DMS114 treated with DMSO at 0.1 percent for 48 hours (cell line): Measurements from ENCODE around the gene ZNF385B.

ENCODE experiments used
- DNase-seq: peaks from one replicate; lab custom pipeline; 2025; ENCODE audit not compliant: unreplicated experiment; lab: John Stamatoyannopoulos, UW

ZNF385B gene

DNA sequence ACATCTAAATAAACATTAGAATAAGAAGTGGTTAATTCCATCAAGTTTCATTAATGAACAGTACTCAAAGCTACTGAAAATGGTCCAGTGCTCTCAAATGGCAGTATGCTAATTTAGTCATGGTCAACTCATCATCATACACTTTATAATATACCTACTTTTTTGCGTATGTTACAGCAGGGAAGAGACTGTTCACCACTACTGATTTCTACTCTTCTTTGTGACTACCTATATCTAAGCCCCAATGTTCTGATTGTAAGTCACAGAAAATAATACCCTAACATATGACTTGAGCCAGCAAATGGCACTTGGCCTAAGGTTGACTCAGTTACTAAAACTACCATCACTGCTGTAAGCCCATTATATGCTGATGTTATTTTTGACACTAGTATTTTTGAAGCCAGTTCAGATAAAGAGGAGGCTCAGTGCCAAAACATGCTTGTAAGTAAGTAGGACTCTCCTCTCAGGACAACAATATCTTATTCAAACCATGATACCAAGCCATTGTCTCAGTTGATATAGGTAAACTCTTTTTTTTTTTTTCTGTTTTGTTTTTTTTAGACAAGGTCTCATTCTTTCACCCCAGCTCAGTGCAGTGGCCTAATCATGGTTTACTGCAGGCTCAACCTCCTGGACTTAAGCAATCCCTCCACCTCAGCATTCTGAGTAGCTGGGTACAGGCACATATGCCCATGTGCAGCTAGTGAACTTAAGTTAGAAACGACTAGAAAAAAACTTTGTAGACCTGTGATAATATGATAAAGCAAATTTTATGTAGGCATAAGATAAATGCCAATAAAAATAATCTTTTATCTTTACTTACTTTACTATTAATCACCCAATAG is 266.9 kb downstream of the ZNF385B start:
- no peak for DNase-seq

DNA sequence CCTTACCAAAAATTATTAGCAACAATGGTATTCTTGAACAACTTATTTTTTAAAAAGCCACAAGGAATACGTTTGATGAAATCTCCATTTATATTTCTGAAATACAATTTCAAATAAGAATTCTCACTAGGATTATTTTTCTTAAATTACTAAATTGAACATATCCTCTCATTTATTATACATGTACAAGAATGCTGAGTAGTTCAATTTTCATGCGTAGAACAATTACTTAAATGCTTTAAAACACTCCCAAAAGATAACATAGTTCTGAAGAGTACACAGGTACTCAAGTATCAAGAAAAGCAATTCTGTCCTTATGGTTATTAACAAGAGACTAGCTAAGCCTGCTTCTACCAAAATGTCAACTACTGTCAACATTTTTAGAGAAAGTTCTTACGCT is 268.1 kb downstream of the ZNF385B start:
- DNase-seq: no peak

DNA sequence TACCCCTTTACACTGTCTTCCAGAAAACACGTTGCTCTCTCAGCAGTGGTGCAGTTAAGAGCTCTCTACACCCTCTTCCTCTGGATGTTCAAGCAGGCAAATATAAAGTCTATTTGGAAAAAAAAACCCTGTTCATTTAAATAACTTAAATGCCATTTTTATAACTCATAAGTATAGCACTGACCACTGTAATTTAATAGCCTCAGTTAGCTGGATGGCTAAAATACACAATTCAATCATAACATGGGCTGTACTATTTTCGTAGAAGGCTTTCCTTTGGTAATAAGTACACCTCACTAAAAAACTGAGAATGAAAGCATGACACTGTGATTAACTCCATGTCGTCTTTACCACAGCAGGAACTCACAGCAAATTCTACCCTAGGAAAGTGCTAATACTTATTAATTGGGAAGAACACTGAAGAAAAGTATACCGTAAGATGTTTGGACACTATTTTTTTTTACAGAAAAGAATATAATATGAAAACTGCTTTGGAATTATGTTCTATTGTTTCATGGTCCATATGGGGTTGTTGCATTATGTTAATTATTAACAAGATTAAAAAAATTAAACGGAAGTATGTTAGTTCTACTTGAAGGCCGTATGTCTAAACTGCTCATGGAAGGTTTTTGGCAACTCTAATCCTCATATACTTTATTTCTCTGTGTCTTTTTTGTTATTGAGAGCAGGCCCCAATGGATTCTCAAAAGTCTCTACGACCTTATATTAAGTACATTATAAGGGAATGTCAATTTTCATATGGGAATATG is 269.1 kb downstream of the ZNF385B start:
- DNase-seq: no peak

DNA sequence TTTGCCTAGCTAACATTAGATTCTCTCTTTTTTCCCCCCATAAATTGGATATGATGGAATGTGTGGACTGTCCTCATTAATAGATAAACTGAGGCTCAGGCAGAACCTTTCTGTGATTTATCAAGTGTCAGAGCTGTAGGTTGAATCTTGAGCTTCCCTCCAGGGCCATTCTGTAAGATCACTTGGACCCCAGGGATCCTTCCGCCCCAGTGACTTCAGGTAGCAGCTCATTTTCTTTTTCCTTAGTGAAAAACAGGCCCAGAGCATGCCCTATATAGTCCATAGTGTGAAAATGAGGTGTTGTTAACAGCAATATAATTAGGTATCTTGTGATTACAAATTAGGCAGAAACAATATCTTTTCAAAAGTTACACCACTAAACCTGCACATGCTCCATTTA is 269.7 kb downstream of the ZNF385B start:
- DNase-seq: no peak

DNA sequence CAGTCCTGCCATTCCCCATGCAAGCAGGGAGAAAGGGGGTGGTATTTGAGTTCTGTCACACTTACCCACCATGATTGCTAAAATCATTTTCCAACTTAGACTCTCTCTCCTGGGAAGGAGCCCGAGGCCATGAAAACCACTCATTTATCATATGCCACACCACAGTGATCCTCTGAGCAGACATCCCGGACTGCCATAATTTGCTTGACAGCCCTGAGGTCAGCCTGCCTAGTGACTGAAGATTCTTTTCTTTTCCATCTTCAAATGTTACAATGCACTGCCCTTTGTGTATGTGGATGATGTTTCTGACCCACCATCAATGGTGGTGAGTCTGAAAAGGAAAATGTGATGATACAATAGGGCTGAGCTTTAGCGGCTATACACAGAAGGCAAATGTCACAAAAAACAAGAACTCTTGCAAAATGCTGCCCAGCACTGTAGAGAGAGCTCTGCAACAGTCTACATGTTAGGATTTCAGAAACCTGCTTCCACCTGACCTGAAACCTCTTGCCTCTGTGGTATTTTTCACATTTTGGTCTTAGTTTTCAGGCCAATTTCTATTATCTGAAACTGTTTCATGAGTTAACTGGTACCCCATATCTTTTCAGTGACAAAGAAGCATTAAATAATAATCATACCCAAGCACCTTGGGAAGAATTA is 272.8 kb downstream of the ZNF385B start:
- DNase-seq: no peak

DNA sequence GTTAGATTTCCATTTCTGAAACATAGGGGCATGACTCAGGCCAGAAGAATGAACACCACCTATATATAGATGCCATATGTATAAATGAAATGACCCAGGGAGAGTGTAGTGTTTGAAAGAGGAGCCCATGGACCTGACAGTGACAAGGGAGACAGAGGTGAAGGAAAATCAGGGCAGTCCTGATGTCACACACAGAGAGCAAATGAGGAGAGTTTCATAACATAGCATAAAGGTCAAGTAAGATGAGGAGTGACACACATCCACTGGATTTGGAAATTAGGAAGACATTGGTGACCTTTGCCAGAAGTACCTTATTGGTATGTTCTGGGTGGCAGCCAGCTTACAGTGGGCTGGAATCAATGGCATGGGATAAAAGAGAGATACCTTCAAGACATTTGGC is 276.7 kb downstream of the ZNF385B start:
- no peak for DNase-seq

DNA sequence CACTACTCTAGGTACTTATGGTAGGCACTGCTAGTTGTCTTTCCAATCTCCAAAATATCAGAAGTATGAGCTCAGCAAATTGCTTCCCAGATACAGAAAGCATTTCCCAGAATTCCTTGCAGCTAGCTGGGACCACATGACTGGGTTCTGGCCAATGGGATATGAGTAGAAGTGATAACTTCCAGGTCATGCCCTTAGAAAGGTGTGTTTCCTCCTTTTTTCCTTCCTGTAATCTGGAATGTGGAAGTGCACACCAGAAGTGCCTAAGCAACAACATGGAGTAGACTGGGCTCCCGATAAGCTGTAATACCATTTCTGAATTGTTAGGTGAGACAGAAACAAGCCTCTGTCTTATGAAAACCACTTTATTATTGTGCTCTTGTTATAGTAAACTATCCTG is 279.8 kb downstream of the ZNF385B start:
- no peak for DNase-seq

DNA sequence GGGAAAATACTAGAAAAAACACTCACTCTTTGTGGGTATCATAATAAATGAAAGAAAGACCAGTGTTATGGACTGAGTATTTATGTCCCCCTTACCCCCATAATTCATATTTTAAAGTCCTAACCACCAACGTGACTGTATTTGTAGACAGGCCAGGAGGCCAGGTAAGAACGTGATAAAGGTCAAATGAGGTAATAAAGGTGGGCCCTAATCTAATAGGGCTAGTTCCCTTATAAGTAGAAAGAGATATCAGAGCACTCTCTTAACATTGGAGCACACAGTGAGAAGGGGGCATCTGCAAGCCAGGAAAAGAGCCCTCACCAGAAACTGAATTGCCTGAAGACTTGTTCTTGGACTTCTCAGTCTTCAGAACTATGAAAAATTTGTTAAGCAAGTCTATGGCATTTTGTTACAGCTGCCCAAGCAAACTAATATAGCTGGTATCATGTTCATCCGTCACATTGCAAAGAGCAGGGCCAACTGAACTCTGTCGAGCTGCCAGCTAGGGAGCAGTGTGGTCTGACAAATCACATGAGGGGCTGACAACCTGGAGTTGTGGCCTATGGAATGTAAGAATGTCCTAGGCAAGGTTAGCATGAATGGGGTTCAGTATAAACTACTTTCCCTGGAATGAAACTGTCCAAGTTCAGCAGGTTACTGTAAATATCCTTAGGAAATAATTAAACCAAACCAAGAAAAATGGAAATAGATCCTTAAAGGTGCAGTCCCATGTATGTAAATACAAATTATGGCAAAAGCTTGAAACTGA is 280.9 kb downstream of the ZNF385B start:
- DNase-seq: no peak

DNA sequence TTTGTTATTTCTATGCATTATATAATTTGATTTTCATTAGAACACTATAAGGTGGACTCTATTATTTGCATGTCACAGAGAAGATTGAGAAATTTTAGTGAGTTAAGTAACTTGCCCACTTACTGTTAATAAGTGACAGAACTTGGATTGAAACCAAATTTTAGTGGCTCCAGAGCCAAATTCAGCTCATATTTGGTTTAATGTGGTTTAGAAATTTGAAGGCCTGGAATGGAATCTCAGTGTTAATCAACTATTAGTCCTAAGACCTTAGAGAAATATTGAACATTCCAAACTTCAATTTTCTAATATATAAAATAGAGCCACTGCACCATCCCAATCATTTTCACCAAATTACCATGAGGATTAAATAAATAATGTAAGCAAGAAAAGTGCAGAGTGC is 281.6 kb downstream of the ZNF385B start:
- no peak for DNase-seq

DNA sequence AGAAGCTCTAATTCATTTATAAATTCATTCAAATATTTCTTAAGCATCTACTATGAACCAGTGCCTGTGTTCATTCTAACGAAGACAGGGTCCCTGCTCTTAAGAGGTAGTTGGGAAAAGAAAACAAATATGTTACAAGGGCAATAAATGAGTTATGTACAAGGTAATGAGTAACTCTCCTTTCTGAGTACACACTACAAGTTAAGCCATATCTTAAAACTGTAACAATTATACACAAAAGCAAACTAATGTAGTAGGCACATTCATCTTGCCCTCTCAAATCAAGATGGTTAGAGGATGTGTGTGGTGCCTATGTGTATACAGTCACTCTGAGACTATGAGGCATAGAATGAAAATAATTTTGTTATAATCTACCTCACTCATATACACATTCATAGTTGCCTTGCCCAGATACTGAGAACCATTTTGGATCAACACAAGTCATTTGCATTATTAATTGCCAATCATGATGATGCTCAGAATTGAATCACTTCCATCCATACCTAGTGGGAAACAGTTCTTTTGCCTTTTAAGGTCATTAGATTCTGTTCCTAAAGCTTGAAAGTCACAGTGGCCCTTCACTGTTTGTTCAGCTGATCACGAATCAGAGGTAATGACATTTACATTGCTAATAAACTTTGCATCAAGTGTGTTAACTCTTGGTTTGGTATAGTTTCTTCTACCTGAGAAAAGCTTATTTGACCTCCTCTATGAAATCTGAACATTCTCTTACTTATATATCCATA is 283.1 kb downstream of the ZNF385B start:
- no peak for DNase-seq

DNA sequence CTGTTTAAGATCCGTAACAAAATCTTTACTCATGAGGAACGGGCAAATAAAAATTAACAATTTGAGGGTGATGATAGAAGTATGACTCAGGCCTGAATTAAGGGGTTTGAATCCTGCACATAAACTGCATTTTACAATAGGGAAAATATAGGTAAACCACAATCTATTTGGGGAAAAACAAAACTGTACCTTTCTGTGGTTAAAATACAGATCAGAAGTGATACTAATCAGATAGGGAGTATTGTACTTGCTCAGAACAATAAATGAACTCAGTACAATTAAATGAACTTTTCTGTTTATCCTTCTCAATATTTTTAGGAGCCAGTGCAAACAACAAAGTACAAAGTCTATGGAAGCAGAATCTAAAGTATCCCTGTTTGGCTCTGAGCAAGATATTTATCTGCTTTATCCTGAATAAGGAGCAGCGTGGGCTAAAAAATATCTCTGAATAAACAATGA is 287.3 kb downstream of the ZNF385B start:
- DNase-seq: no peak

DNA sequence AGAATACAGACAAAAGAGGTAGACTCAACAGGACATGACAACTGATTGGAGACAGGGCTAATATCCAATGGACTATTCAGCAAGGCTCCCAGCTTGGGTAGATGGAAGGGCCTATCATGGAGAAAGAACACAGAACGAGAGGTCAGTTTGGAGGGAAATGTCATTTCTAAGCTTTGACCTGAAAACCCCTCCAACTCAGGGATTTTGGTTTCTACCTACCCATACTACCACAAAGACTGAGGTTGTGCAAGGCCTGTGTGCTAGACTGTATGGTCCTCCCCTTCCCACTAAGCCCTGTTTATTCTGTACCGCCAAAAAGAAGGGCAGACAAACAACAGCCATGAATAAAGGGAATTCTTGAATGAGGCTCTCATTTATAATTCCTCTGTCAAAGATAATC is 288.9 kb downstream of the ZNF385B start:
- no peak for DNase-seq

DNA sequence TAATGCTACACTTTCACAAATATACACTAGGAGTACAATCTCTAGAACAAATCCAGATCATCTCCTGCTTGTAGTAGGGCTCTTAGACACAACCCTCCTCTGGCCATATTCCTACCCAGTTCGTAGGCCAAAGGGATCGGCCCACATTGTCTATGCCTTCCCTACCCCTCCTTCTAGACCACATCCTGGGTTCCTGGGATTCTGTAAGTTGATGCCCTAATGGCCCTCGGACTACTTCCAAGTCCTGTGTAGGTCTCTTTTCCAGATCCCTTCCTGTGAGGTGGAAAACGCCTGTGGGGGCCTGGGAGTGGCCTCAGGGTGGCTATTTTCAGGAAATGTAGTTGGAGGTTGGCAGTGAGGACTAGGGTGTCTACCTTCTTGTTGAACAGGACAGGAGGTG is 289.7 kb downstream of the ZNF385B start:
- DNase-seq: no peak

DNA sequence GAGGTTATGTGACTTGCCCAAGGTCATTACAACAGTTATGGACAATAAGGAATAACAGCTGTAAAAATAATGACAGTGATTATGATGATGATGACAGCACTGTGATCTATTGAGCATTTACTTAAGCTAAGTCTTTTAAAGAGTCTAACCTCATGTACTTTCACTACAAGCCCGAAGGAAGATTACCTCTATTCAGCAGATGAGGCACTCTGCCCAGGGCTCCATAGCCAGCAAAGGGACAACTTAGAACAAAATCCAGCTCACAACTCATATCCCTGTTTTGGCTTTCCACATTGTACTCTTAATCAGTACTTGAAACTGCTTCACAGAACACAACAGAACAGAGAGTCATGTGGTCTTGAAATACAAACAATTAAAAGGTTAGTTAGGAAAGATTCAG is 290.2 kb downstream of the ZNF385B start:
- DNase-seq: no peak

DNA sequence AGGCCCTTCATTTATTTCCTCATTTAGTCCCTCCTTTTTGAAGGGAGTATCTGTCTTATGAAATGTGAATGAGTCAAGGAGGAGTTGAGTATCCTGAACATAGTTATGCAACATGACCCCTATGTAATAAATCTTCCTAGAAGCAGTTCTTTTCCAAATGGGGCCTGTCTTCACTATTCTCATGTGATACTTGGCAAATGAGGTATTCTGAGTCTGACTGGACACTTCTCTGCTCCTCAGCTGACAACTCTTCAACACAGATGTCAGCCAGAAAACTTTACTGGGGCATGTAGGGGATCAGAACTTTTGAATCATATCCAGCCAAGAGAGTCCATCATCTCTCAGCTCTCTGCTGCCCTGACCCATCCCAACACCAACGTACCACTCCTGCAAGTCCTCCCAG is 291.6 kb downstream of the ZNF385B start:
- DNase-seq: no peak

DNA sequence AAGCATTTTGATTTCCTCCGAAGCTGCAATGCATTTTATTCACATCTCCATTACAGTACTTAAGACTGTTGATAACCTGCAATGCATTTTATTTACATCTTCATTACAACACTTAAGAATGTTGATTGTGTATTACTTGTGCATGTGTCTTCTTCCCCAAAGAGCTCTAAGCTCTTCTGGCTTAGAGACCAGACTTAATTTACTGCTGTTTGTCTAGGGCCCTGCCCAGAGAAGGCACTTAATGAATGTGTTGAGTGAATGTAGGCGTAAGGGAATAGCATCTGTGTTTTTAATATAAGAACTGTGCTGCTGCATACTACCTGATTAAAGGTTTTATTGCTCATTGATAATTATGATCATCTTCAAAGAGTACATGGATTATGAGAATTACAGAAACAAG is 295.6 kb downstream of the ZNF385B start:
- DNase-seq: no peak

DNA sequence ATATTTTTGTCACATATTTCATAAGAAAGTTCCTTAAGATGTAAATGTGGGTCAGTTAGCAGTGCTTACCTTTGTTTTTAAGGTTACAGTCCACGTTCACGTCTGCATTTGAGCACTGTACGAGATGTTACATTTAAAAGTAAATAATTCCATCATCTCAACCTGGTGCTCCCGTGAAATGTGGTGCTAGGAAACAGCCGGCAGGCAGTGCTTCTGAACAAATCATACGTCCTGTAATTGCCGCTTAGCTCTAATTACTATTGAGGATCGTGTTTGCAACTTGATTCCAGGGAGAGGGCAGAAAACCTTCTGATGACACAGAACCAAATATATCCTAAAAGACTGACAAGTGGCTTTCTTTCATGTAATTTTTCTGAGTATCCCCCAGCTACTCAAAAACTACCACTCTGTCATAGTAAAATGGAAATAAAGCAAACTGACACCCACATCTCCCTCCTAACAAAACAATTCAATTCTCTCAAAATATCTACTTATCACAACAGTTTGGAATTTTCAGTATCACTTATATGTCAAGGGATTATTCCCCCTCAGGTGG is 299.0 kb downstream of the ZNF385B start:
- DNase-seq: no peak

DNA sequence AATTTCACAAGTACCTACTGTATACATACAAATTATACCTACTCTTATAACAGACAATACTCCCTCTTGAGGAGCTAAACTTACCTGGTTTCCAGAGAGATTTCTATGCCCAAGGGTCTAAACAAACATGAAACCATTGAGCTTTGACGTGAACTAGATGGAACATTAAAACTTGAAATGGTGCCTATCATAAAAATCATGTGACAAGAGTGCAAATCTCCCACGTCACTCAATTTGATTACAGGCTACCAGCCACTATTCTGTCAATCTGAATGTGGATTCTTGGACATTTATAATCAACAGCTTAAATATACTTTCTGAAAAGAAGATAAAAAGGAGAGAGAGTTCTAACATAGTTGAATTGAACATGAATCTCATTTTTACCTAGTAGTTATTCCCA is 299.7 kb downstream of the ZNF385B start:
- DNase-seq: no peak

DNA sequence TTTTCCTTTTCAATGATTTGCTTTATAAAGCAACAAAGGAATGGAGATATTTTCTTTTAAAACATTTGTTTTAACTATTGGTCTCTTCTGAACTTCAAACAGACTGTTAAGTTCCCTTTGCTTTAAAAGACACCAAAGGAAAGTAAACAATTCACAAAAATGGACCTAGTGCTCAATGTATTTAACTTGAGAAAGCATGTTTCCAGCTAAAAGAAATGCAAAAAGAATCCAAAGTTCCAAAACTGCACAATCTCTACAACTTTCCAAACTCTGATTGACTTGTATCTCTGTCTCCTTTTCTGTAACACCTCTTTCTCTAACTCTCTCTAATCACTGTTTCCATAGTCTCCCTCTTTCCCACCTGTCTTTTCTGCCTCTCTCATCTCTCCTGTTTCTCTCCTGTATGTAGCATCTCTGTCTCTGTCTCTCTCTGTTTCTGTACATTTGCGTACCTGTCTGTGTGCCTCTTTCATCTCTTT is 301.1 kb downstream of the ZNF385B start:
- DNase-seq: no peak
